Parathyroid adenoma (tissue), 2 donors: ENCODE results near the gene C16orf96.

Source experiments
- H2AFZ ChIP-seq: fragments of 300-600 bp; sonication (generic); one replicate; pipeline ENCODE4 v1.7.0; 2017; ENCODE audit warnings: antibody characterized with exemption, mild to moderate bottlenecking
- H3K27ac ChIP-seq: fragments of 300-600 bp; sonication (generic); one replicate; pipeline ENCODE4 v1.7.0; 2017
- H3K27me3 ChIP-seq: fragments of 300-600 bp; sonication (generic); one replicate; pipeline ENCODE4 v1.7.0; 2017; ENCODE audit warnings: low read length; ENCODE audit not compliant: control insufficient read depth, insufficient read depth
- H3K36me3 ChIP-seq: fragments of 300-600 bp; sonication (generic); one replicate; pipeline ENCODE4 v1.7.0; 2017; ENCODE audit warnings: low read length; ENCODE audit not compliant: control insufficient read depth, insufficient read depth
- H3K4me1 ChIP-seq: fragments of 300-600 bp; sonication (generic); one replicate; pipeline ENCODE4 v1.7.0; 2017; ENCODE audit warnings: control low read depth
- H3K4me2 ChIP-seq: fragments of 300-600 bp; sonication (generic); one replicate; pipeline ENCODE4 v1.7.0; 2017; ENCODE audit warnings: low read length
- H3K4me3 ChIP-seq: fragments of 300-600 bp; sonication (generic); one replicate; pipeline ENCODE4 v1.7.0; 2017; ENCODE audit warnings: low read depth, low read length
- H3K79me2 ChIP-seq: fragments of 300-600 bp; sonication (generic); one replicate; pipeline ENCODE4 v1.7.0; 2017; ENCODE audit warnings: control low read depth
- H3K9ac ChIP-seq: fragments of 300-600 bp; sonication (generic); one replicate; pipeline ENCODE4 v1.7.0; 2017; ENCODE audit warnings: mild to moderate bottlenecking
- H3K9me3 ChIP-seq: fragments of 300-600 bp; sonication (generic); one replicate; pipeline ENCODE4 v1.7.0; 2017; ENCODE audit warnings: low read length; ENCODE audit not compliant: control insufficient read depth
- TF ChIP-seq, protein P1 (sequence below): fragments of 300-600 bp; sonication (generic); IDR thresholded peaks from one replicate; pipeline ENCODE4 v1.7.0; 2017; ENCODE audit warnings: antibody characterized with exemption, mild to moderate bottlenecking
- donor health status: primary hyperparathyroidism.

Gene C16orf96

DNA sequence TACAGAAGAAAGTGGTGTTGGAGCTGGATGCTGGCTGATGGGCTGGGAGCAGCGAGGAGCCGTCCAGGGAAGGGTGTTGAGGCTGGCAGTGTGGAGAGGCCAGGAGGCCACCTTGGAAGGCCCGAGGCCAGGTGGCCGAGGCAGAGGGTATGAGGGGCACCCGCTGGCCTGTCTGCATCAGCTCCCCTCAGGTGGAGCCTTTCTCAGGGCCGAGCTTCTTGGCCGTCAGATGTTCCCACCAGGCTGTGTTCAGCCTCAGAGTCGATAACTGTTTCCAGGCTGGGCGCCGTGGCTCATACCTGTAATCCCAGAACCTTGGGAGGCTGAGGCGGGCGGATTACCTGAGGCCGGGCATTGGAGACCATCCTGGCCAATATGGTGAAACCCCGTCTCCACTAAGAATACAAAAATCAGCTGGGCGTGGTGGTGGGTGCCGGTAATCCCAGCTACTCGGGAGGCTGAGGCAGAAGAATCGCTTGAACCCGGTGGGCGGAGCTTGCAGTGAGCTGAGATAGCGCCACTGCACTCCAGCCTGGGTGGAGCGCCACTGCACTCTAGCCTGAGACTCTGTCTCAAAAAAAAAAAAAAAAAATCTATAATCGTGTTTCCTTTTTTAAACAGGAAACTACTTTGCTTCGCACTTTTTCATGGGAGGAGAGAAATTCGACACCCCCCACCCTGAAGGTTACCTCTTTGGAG lies 93.8 kb downstream of the C16orf96 start:
- H2AFZ ChIP-seq: no peak overlapping the region
- no peaks in the 10 kb centered on the region for H3K4me1 ChIP-seq
- TF ChIP-seq, protein P1, sequence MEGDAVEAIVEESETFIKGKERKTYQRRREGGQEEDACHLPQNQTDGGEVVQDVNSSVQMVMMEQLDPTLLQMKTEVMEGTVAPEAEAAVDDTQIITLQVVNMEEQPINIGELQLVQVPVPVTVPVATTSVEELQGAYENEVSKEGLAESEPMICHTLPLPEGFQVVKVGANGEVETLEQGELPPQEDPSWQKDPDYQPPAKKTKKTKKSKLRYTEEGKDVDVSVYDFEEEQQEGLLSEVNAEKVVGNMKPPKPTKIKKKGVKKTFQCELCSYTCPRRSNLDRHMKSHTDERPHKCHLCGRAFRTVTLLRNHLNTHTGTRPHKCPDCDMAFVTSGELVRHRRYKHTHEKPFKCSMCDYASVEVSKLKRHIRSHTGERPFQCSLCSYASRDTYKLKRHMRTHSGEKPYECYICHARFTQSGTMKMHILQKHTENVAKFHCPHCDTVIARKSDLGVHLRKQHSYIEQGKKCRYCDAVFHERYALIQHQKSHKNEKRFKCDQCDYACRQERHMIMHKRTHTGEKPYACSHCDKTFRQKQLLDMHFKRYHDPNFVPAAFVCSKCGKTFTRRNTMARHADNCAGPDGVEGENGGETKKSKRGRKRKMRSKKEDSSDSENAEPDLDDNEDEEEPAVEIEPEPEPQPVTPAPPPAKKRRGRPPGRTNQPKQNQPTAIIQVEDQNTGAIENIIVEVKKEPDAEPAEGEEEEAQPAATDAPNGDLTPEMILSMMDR: no peak
- no peak overlapping the region for H3K4me3 ChIP-seq
- no peaks in the 10 kb centered on the region for H3K36me3 ChIP-seq
- no peak overlapping the region for H3K9ac ChIP-seq
- peaks cover 36% of the 10 kb centered on the region for H3K79me2 ChIP-seq
- no peaks in the 10 kb centered on the region for H3K9me3 ChIP-seq
- no peak overlapping the region for H3K27ac ChIP-seq
- H3K27me3 ChIP-seq: no peaks in the 10 kb centered on the region
- H3K4me2 ChIP-seq: no peak overlapping the region
